GM19035 (cell line): Measurements from ENCODE around the gene CBX2.
"Not testable (repeated sequence)": the region's sequence is repeated elsewhere in the genome, so short reads cannot be mapped to it uniquely, and the experiment has no call there.

Experiments
- ATAC-seq: cut with Tn5 transposase; IDR thresholded peaks from one replicate; pipeline ENCODE4 v1.9.1; 2021; ENCODE audit not compliant: unreplicated experiment

Gene CBX2

GRCh38 chr17:79742951-79743476 lies 34.9 kb upstream of the CBX2 start:
- no peak for ATAC-seq

GRCh38 chr17:79743614-79744013 lies 34.3 kb upstream of the CBX2 start:
- no peak for ATAC-seq

GRCh38 chr17:79745641-79746105 lies 32.3 kb upstream of the CBX2 start:
- no peak for ATAC-seq

GRCh38 chr17:79746889-79747507 lies 30.9 kb upstream of the CBX2 start:
- ATAC-seq = no peak

- no peak for ATAC-seq
Observed at GRCh38 chr17:79747508-79748294, 30.2 kb upstream of the CBX2 start.

- ATAC-seq = no peak
Observed at GRCh38 chr17:79748295-79749099, 29.5 kb upstream of the CBX2 start.

GRCh38 chr17:79749156-79749815 lies 28.7 kb upstream of the CBX2 start:
- no peak for ATAC-seq

GRCh38 chr17:79749958-79750357 lies 28.0 kb upstream of the CBX2 start:
- no peak for ATAC-seq

GRCh38 chr17:79750650-79751545 lies 27.1 kb upstream of the CBX2 start:
- ATAC-seq = no peak

GRCh38 chr17:79752175-79752574 lies 25.8 kb upstream of the CBX2 start:
- no peak for ATAC-seq

- ATAC-seq = no peak
Observed at GRCh38 chr17:79754370-79754769, 23.6 kb upstream of the CBX2 start.

GRCh38 chr17:79754903-79755302 lies 23.0 kb upstream of the CBX2 start:
- ATAC-seq = not testable (repeated sequence)

- ATAC-seq = no peak
Observed at GRCh38 chr17:79755591-79755990, 22.4 kb upstream of the CBX2 start.

- no peak for ATAC-seq
Observed at GRCh38 chr17:79757140-79757745, 20.7 kb upstream of the CBX2 start.

- ATAC-seq = no peak
Observed at GRCh38 chr17:79758271-79758670, 19.7 kb upstream of the CBX2 start.

GRCh38 chr17:79760197-79760906 lies 17.6 kb upstream of the CBX2 start:
- no peak for ATAC-seq

GRCh38 chr17:79761894-79762589 lies 15.9 kb upstream of the CBX2 start:
- no peak for ATAC-seq

GRCh38 chr17:79765708-79766107 lies 12.2 kb upstream of the CBX2 start:
- no peak for ATAC-seq
